Liver (tissue), 3 donors: ENCODE data around the gene NCAM1.

ENCODE experiments used
- EGR1 ChIP-seq, 2 donors: IDR thresholded peaks; 2 replicates each; pipeline ENCODE4 v1.6.1; 2016 to 2018; ENCODE audit warnings: antibody characterized with exemption in 2 of 2, low read depth in 2 of 2
- MAX ChIP-seq: IDR thresholded peaks from 2 replicates; pipeline ENCODE4 v1.6.1; 2016; ENCODE audit warnings: antibody characterized with exemption
- TAF1 ChIP-seq: conservative IDR thresholded peaks from 2 replicates; pipeline ENCODE4 v1.6.1; 2016; ENCODE audit warnings: antibody characterized with exemption, mild to moderate bottlenecking
- YY1 ChIP-seq: IDR thresholded peaks from 2 replicates; pipeline ENCODE4 v1.6.1; 2016; ENCODE audit warnings: antibody characterized with exemption, mild to moderate bottlenecking
- ZBTB33 ChIP-seq: IDR thresholded peaks from 2 replicates; pipeline ENCODE4 v1.6.1; 2016; ENCODE audit warnings: antibody characterized with exemption
- TF ChIP-seq, protein P1 (sequence below): fragments of 150-350 bp; IDR thresholded peaks from 2 replicates; pipeline ENCODE4 v1.5.1; 2017; ENCODE audit warnings: improper control_type of control experiment, low read depth, low read length; ENCODE audit not compliant: missing input control
- TF ChIP-seq, protein P2 (sequence below): IDR thresholded peaks from 2 replicates; pipeline ENCODE4 v1.6.1; 2016; ENCODE audit warnings: antibody characterized with exemption, mild to moderate bottlenecking
- TF ChIP-seq, protein P3 (sequence below): IDR thresholded peaks from 2 replicates; pipeline ENCODE4 v1.6.1; 2016; ENCODE audit warnings: antibody characterized with exemption
- donor health status: healthy.
- donor health status: healthy.

DNA sequence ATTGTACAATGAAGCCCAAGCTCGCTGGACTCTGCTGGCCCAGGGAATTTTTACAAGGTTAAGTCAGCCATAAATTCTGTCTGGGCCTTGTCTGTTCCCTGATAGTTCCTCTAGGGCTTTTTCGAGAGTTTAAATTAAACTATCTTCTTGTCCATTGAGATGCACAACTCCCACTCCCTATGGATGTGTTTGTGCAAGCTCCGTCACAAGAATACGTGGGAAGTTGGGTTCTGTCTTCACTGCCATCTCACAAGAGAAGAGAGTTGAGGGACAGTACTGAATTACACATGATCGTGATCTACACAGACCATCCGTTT is 199.5 kb downstream of the NCAM1 start:
- TF ChIP-seq YY1 (no peak), EGR1 (IDR thresholded peaks at IDR 0.05; ENCODE audit: low read depth in 2 of 2) (no peak), TAF1 (no peak), MAX (no peak), ZBTB33 (no peak)
- TF ChIP-seq, protein P1, sequence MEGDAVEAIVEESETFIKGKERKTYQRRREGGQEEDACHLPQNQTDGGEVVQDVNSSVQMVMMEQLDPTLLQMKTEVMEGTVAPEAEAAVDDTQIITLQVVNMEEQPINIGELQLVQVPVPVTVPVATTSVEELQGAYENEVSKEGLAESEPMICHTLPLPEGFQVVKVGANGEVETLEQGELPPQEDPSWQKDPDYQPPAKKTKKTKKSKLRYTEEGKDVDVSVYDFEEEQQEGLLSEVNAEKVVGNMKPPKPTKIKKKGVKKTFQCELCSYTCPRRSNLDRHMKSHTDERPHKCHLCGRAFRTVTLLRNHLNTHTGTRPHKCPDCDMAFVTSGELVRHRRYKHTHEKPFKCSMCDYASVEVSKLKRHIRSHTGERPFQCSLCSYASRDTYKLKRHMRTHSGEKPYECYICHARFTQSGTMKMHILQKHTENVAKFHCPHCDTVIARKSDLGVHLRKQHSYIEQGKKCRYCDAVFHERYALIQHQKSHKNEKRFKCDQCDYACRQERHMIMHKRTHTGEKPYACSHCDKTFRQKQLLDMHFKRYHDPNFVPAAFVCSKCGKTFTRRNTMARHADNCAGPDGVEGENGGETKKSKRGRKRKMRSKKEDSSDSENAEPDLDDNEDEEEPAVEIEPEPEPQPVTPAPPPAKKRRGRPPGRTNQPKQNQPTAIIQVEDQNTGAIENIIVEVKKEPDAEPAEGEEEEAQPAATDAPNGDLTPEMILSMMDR = no peak
- TF ChIP-seq, protein P2, sequence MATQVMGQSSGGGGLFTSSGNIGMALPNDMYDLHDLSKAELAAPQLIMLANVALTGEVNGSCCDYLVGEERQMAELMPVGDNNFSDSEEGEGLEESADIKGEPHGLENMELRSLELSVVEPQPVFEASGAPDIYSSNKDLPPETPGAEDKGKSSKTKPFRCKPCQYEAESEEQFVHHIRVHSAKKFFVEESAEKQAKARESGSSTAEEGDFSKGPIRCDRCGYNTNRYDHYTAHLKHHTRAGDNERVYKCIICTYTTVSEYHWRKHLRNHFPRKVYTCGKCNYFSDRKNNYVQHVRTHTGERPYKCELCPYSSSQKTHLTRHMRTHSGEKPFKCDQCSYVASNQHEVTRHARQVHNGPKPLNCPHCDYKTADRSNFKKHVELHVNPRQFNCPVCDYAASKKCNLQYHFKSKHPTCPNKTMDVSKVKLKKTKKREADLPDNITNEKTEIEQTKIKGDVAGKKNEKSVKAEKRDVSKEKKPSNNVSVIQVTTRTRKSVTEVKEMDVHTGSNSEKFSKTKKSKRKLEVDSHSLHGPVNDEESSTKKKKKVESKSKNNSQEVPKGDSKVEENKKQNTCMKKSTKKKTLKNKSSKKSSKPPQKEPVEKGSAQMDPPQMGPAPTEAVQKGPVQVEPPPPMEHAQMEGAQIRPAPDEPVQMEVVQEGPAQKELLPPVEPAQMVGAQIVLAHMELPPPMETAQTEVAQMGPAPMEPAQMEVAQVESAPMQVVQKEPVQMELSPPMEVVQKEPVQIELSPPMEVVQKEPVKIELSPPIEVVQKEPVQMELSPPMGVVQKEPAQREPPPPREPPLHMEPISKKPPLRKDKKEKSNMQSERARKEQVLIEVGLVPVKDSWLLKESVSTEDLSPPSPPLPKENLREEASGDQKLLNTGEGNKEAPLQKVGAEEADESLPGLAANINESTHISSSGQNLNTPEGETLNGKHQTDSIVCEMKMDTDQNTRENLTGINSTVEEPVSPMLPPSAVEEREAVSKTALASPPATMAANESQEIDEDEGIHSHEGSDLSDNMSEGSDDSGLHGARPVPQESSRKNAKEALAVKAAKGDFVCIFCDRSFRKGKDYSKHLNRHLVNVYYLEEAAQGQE = no peak
- TF ChIP-seq, protein P3, sequence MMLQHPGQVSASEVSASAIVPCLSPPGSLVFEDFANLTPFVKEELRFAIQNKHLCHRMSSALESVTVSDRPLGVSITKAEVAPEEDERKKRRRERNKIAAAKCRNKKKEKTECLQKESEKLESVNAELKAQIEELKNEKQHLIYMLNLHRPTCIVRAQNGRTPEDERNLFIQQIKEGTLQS = no peak
